GM12878 (cell line): Measurements from ENCODE around the gene LRBA. TPM values are rescaled to one million over a fixed set of nuclear protein-coding genes. Genes with fewer than 3 reads are reported as not detected.

Experiments
- ATAC-seq: fragments of 200-7000 bp; cut with Tn5 transposase; 3 replicates; pipeline ENCODE4 v1.9.1; 2020; ENCODE audit warnings: mild to moderate bottlenecking, moderate library complexity
- BruUV-seq: library from RNA; stranded (reverse); fragments of 400-500 nt; replicated peaks from 2 replicates; lab custom pipeline; 2021; lab: Mats Ljungman, UMichigan
- CTCF ChIA-PET: fragments of 300-600 bp; sonication (Branson Sonifier 250); formaldehyde crosslinking; extraction: SDS; loops from one replicate; lab custom pipeline; 2021; ENCODE audit warnings: inconsistent platforms; lab: Yijun Ruan, JAX
- POLR2A ChIA-PET: fragments of 350-600 bp; formaldehyde crosslinking; extraction: SDS; loops from one replicate; lab custom pipeline; 2021; ENCODE audit warnings: inconsistent platforms; lab: Charles Lee
- RAD21 ChIA-PET: fragments of 300-600 bp; sonication (Branson Sonifier 250); formaldehyde crosslinking; loops from one replicate; lab custom pipeline; 2023; ENCODE audit warnings: antibody characterized with exemption; ENCODE audit not compliant: unreplicated experiment; lab: Charles Lee
- SMC1A ChIA-PET: fragments of 300-600 bp; sonication (Branson Sonifier 250); formaldehyde crosslinking; loops from one replicate; lab custom pipeline; 2023; ENCODE audit not compliant: unreplicated experiment, uncharacterized antibody; lab: Charles Lee
- DNase-seq: peaks from one replicate; pipeline ENCODE4 v3.0.0-alpha.2; 2011; ENCODE audit warnings: low read depth, low spot score
- FAIRE-seq: peaks from 3 replicates; lab custom pipeline; 2011; peaks lifted over from hg19 to GRCh38; lab: Jason Lieb, UNC
- H2AFZ ChIP-seq: 2 replicates; pipeline ENCODE4 v1.6.0; 2011; ENCODE audit warnings: low read depth, low read length, control low read depth; ENCODE audit not compliant: control insufficient read depth
- H3K27ac ChIP-seq: 2 replicates; pipeline ENCODE4 v1.5.1; 2011; ENCODE audit warnings: control low read depth; ENCODE audit not compliant: control insufficient read depth, insufficient read depth
- H3K27me3 ChIP-seq, 2 experiments: replicated peaks in 1 of 2; 2 replicates each; pipeline versions ENCODE4 v1.6.0 to v1.6.1; 2011; ENCODE audit warnings: low read length in 1 of 2; ENCODE audit not compliant: control insufficient read depth in 2 of 2, insufficient read depth in 2 of 2
- H3K36me3 ChIP-seq, 2 experiments: 2 replicates each; pipeline ENCODE4 v1.5.1; 2011; ENCODE audit warnings: low read length in 1 of 2; ENCODE audit not compliant: control insufficient read depth in 2 of 2, insufficient read depth in 2 of 2
- H3K4me1 ChIP-seq: 2 replicates; pipeline ENCODE4 v1.6.1; 2011; ENCODE audit warnings: mild to moderate bottlenecking, low read length, moderate library complexity, mixed read lengths; ENCODE audit not compliant: control insufficient read depth, insufficient read depth
- H3K4me2 ChIP-seq: 2 replicates; pipeline ENCODE4 v1.6.0; 2011; ENCODE audit warnings: control low read depth; ENCODE audit not compliant: control insufficient read depth, insufficient read depth
- H3K4me3 ChIP-seq: fragments of 200-600 bp; sonication (generic); 2 replicates; pipeline ENCODE4 v1.5.1; 2016
- H3K79me2 ChIP-seq: 2 replicates; pipeline ENCODE4 v1.6.0; 2011; ENCODE audit warnings: low read length; ENCODE audit not compliant: control insufficient read depth, insufficient read depth
- H3K9ac ChIP-seq: 2 replicates; pipeline ENCODE4 v1.8.0; 2011; ENCODE audit warnings: low read length, control low read depth, mixed read lengths; ENCODE audit not compliant: control insufficient read depth, insufficient read depth
- H3K9me3 ChIP-seq: replicated peaks from 3 replicates; pipeline ENCODE4 v1.5.1; 2011; ENCODE audit warnings: mild to moderate bottlenecking, low read length; ENCODE audit not compliant: control insufficient read depth, insufficient read depth
- H4K20me1 ChIP-seq: 2 replicates; pipeline ENCODE4 v1.6.0; 2011; ENCODE audit not compliant: control insufficient read depth, insufficient read depth
- CBFB ChIP-seq: IDR thresholded peaks from 2 replicates; pipeline ENCODE4 v1.6.1; 2016; ENCODE audit warnings: antibody characterized with exemption, low read depth
- E2F4 ChIP-seq: IDR thresholded peaks from 2 replicates; pipeline ENCODE4 v1.6.1; 2012; ENCODE audit warnings: low read depth, low read length, improper control_type of control experiment
- ETV6 ChIP-seq, 2 experiments: fragments of 450-650 bp in 1 of 2; IDR thresholded peaks in 1 of 2; conservative IDR thresholded peaks in 1 of 2; 2 replicates each; pipeline ENCODE4 v1.6.1; 2014; ENCODE audit warnings: antibody characterized with exemption in 1 of 2, borderline replicate concordance in 1 of 2, low read depth in 1 of 2, mild to moderate bottlenecking in 1 of 2, moderate library complexity in 1 of 2
- FOXK2 ChIP-seq: fragments of 450-650 bp; IDR thresholded peaks from 2 replicates; pipeline ENCODE4 v1.6.1; 2017; ENCODE audit warnings: mild to moderate bottlenecking, moderate library complexity
- KLF5 ChIP-seq: fragments of 450-650 bp; IDR thresholded peaks from 2 replicates; pipeline ENCODE4 v1.6.1; 2014; ENCODE audit warnings: mild to moderate bottlenecking; ENCODE audit not compliant: partially characterized antibody
- NBN ChIP-seq: fragments of 450-650 bp; IDR thresholded peaks from 2 replicates; pipeline ENCODE4 v1.6.1; 2016
- RELA ChIP-seq: fragments of 450-650 bp; IDR thresholded peaks from 2 replicates; pipeline ENCODE4 v1.8.0; 2014; ENCODE audit warnings: borderline replicate concordance; ENCODE audit not compliant: partially characterized antibody
- TCF3 ChIP-seq: IDR thresholded peaks from 2 replicates; pipeline ENCODE4 v1.6.1; 2012; ENCODE audit warnings: low read depth, mild to moderate bottlenecking, low read length, borderline replicate concordance; ENCODE audit not compliant: insufficient read depth
- USF2 ChIP-seq: IDR thresholded peaks from 2 replicates; pipeline ENCODE4 v1.6.1; 2011; ENCODE audit warnings: low read depth, low read length, improper control_type of control experiment, borderline replicate concordance
- ZNF217 ChIP-seq: fragments of 450-650 bp; IDR thresholded peaks from 2 replicates; pipeline ENCODE4 v1.6.1; 2017; ENCODE audit warnings: antibody characterized with exemption, mild to moderate bottlenecking
- ZNF687 ChIP-seq: fragments of 450-650 bp; IDR thresholded peaks from 2 replicates; pipeline ENCODE4 v1.6.1; 2017; ENCODE audit warnings: mild to moderate bottlenecking, moderate library complexity
- WGBS: methylation state at CpG from one replicate; pipeline ENCODE4 v1.1.6; 2016; ENCODE audit warnings: low lambda C conversion rate; ENCODE audit not compliant: insufficient replicate concordance, insufficient coverage; ENCODE audit errors: missing lambda C conversion rate; 5-methylcytosine and 5-hydroxymethylcytosine counted together
- in situ Hi-C: fragments of 300-500 bp; cut with MboI; formaldehyde crosslinking; loops from 9 replicates; pipeline ENCODE4 v1.14.3; 2018; ENCODE audit warnings: mixed read lengths
- intact Hi-C: fragments of 100-400 bp; cut with micrococcal nuclease; formaldehyde crosslinking; loops from one replicate; pipeline ENCODE4 v1.14.2; 2022; ENCODE audit not compliant: unreplicated experiment
- polyA plus RNA-seq, 11 experiments: library from polyadenylated mRNA; depleted of rRNA in 4 of 11; unstranded in 6 of 11; stranded (reverse) in 5 of 11; fragments of >200 nt; fragmentation: Nextera tagmentation in 4 of 11; fragmentation: Illumina TruSeq in 1 of 11; extraction: Ambion mirVana in 4 of 11; extraction: Trizol in 1 of 11; gene quantifications; 1 replicate in 1 of 11; 2 replicates in 10 of 11; pipeline versions ENCODE4 v1.2.1 to v1.2.3, GENCODE V29; 2011 to 2016; ENCODE audit warnings: inconsistent platforms in 2 of 11, missing spikeins in 2 of 11, low read depth in 1 of 11
- total RNA-seq, 4 experiments: library from RNA; depleted of rRNA in 3 of 4; stranded (reverse); fragments of >200 nt in 3 of 4; fragmentation: Illumina TruSeq in 1 of 4; extraction: Trizol in 1 of 4; gene quantifications; 2 replicates each; pipeline versions ENCODE4 v1.2.1 to v1.2.3, GENCODE V29; 2013 to 2021

The LRBA gene
- total and polyA plus RNA-seq, 10 of the 15 experiments (the other 5 are each of a cell fraction or from before 2014, with no cell fraction given), result 20.3 to 93.4 (median 55.0) TPM

GRCh38 chr4:150323406-150324325 is 691.4 kb downstream of the LRBA start (continued):
- TF ChIP-seq RELA, result no peak
- TF ChIP-seq, all 136 proteins: peak for 0

GRCh38 chr4:150322646-150323045 is 692.4 kb downstream of the LRBA start:
- CTCF ChIA-PET, result interaction anchor here (1.0 to 1.5 kb wide), 4 partner anchors 10 to 544 kb away, joined by 3 to 5 read pairs (median 4); no protein-coding TSS in a partner anchor
- POLR2A ChIA-PET, result interaction anchor here (0.6 kb wide), 1 partner anchor 267 kb away, joined by 3 read pairs; no protein-coding TSS in a partner anchor
- Histone ChIP-seq H3K9me3 (no peaks in the 10 kb centered on the region), H3K79me2 (no peaks in the 10 kb centered on the region), H4K20me1 (no peaks in the 10 kb centered on the region), H3K27ac (no peak overlapping the region), H3K9ac (no peak overlapping the region), H3K27me3 (no peaks in the 10 kb centered on the region), H3K4me2 (no peak overlapping the region), H3K4me1 (no peaks in the 10 kb centered on the region), H2AFZ (no peak overlapping the region), H3K36me3 (no peaks in the 10 kb centered on the region; a peak in 1 of 4 replicates), H3K4me3 (no peak overlapping the region)
- DNase-seq (no peak), FAIRE-seq (no peak), ATAC-seq (no peak)
- SMC1A ChIA-PET, result interaction anchor here (0.6 to 2.0 kb wide), 4 partner anchors 14 to 34 kb away, joined by 3 to 4 read pairs (median 4); no protein-coding TSS in a partner anchor
- RAD21 ChIA-PET, result no interaction called here
- in situ Hi-C loops (no loop called here), intact Hi-C loops (no loop called here)
- WGBS, result 98% methylated on average over 4 of the region's 4 CpGs
- BruUV-seq, result no TSS peak
- TF ChIP-seq NBN (no peak), CBFB (no peak), FOXK2 (no peak), ZNF217 (no peak), ZNF687 (no peak), USF2 (no peak), ETV6 (conservative IDR thresholded peaks at IDR 0.05 in 1 of 2, IDR thresholded peaks at IDR 0.05 in 1 of 2; ENCODE audit: borderline replicate concordance in 1 of 2, low read depth in 1 of 2) (no peak), KLF5 (no peak), E2F4 (no peak), TCF3 (no peak)
